Endothelial cell of umbilical vein (primary cell): ENCODE measurements around the gene GUCY1B1.

Source experiments
- CTCF ChIP-seq, 2 donors: IDR thresholded peaks; 1 replicate in 1 of 2; 2 replicates in 1 of 2; pipeline ENCODE4 v1.5.1; 2011; ENCODE audit warnings: low read length in 2 of 2, mild to moderate bottlenecking in 2 of 2, moderate library complexity in 2 of 2, control low read depth in 1 of 2, inconsistent platforms in 1 of 2, low read depth in 1 of 2; ENCODE audit not compliant: insufficient read depth in 1 of 2; ENCODE audit errors: extremely low read depth in 1 of 2
- MAX ChIP-seq: IDR thresholded peaks from 2 replicates; pipeline ENCODE4 v1.6.1; 2011; ENCODE audit not compliant: insufficient read depth, insufficient read length
- POLR2AphosphoS5 ChIP-seq: IDR thresholded peaks from 2 replicates; pipeline ENCODE4 v1.6.1; 2012; ENCODE audit warnings: low read depth, mild to moderate bottlenecking, control low read depth, low read length, moderate library complexity; ENCODE audit not compliant: insufficient read depth

- no peak for TF ChIP-seq POLR2AphosphoS5
- TF ChIP-seq CTCF (IDR thresholded peaks at IDR 0.05; ENCODE audit: extremely low read depth in 1 of 2, insufficient read depth in 1 of 2, low read depth in 1 of 2, low read length in 2 of 2) = no peak
- TF ChIP-seq MAX = no peak
Measured at GRCh38 chr4:155748039-155748438, 10.8 kb upstream of the GUCY1B1 start.
